ENCODE data around the gene PPP1R36.

Gene PPP1R36

DNA sequence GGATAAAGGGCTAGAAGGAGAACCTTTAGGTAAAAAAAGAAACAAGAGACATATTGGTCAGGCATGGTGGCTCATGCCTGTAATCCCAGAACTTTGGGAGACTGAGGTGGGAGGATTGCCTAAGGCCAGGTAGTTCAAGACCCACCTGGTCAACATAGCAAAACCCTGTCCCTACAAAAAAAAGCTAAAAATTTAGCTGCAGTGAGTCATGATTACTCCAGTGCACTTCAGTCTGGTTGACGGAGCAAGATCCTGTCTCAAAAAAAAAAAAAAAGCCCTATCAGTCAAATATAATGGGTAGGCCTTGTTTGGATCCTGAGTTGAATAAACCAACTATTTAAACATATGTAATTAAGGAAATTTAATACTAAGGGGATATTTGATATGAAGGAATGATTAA lies 54.2 kb downstream of the PPP1R36 start:
- no peak for TF ChIP-seq TAF1 (IDR thresholded peaks at IDR 0.05; ENCODE audit: borderline replicate concordance, insufficient read depth, low read length)
- no peak for TF ChIP-seq POLR2AphosphoS5 (IDR thresholded peaks at IDR 0.05; ENCODE audit: low read depth, low read length)
- no peak for TF ChIP-seq SIN3A (IDR thresholded peaks at IDR 0.05; ENCODE audit: borderline replicate concordance, insufficient read depth, low read length)
- TF ChIP-seq FOXP2 (optimal IDR thresholded peaks at IDR 0.05; ENCODE audit: borderline replicate concordance, extremely low read depth, extremely low read length, insufficient read depth) = no peak
- TF ChIP-seq, protein P1, sequence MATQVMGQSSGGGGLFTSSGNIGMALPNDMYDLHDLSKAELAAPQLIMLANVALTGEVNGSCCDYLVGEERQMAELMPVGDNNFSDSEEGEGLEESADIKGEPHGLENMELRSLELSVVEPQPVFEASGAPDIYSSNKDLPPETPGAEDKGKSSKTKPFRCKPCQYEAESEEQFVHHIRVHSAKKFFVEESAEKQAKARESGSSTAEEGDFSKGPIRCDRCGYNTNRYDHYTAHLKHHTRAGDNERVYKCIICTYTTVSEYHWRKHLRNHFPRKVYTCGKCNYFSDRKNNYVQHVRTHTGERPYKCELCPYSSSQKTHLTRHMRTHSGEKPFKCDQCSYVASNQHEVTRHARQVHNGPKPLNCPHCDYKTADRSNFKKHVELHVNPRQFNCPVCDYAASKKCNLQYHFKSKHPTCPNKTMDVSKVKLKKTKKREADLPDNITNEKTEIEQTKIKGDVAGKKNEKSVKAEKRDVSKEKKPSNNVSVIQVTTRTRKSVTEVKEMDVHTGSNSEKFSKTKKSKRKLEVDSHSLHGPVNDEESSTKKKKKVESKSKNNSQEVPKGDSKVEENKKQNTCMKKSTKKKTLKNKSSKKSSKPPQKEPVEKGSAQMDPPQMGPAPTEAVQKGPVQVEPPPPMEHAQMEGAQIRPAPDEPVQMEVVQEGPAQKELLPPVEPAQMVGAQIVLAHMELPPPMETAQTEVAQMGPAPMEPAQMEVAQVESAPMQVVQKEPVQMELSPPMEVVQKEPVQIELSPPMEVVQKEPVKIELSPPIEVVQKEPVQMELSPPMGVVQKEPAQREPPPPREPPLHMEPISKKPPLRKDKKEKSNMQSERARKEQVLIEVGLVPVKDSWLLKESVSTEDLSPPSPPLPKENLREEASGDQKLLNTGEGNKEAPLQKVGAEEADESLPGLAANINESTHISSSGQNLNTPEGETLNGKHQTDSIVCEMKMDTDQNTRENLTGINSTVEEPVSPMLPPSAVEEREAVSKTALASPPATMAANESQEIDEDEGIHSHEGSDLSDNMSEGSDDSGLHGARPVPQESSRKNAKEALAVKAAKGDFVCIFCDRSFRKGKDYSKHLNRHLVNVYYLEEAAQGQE (IDR thresholded peaks at IDR 0.05; ENCODE audit: insufficient read depth in 1 of 2, low read depth in 2 of 2, low read length in 2 of 2) = no peak

DNA sequence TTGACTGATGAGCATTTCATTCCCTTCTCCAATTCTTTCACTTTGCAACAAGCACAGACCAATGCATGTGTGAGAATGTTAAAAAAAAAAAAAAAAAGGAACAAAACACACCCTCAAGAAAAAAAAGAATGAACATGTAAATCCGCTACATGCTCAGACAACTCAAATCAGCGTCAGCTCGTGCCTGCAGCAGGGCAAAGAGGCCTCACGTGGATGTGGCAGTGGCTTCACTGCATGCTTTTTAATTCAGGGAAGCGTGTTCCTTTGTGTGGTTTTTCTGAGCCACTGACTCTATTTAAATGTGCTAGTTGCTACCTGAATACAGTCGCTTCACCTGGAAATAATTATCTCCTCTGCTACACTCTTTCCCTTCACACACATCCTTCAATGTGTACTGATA lies 55.1 kb downstream of the PPP1R36 start:
- TF ChIP-seq FOXP2 (optimal IDR thresholded peaks at IDR 0.05; ENCODE audit: borderline replicate concordance, extremely low read depth, extremely low read length, insufficient read depth) = no peak
- no peak for TF ChIP-seq POLR2AphosphoS5 (IDR thresholded peaks at IDR 0.05; ENCODE audit: low read depth, low read length)
- TF ChIP-seq TAF1 (IDR thresholded peaks at IDR 0.05; ENCODE audit: borderline replicate concordance, insufficient read depth, low read length) = no peak
- TF ChIP-seq, protein P1 (IDR thresholded peaks at IDR 0.05; ENCODE audit: insufficient read depth in 1 of 2, low read depth in 2 of 2, low read length in 2 of 2) = no peak
- no peak for TF ChIP-seq SIN3A (IDR thresholded peaks at IDR 0.05; ENCODE audit: borderline replicate concordance, insufficient read depth, low read length)

DNA sequence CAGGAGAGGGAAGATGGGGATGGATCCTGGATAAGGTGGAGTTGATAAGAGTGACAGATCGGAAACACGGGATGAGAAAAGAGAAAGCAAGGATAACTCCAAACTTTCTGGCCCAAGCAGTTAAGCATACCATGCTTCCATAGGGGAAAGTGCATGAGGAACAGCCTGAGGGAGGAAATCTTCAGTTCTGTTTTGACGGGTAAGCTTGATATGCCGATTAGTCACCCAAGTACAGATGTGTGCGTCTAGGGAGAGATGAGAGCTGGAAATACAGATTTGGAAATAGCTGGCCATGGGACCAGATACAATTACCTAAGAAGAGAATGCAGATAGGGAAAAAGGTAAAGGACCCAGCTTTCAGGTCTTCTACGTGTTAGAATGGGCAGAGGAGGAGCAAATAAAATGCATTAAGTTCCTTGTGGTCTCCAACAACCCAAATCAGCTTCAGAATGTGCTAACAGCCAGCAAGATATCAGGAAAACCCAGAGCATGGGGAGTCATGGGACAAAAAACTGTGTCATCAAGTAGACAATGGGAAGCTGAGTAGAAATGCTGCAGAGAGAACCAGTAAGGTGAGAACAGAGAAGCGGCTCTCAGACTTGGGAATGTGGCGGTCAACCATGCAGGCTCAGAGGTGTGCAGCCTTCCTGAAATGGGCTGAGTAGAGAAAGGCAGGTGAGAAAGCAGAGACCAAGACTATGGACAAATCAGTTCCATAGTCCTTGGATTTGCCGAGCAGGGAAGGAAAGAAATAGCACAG lies 56.3 kb downstream of the PPP1R36 start:
- TF ChIP-seq FOXP2 (optimal IDR thresholded peaks at IDR 0.05; ENCODE audit: borderline replicate concordance, extremely low read depth, extremely low read length, insufficient read depth) (no peak), POLR2AphosphoS5 (IDR thresholded peaks at IDR 0.05; ENCODE audit: low read depth, low read length) (no peak), TAF1 (IDR thresholded peaks at IDR 0.05; ENCODE audit: borderline replicate concordance, insufficient read depth, low read length) (no peak), SIN3A (IDR thresholded peaks at IDR 0.05; ENCODE audit: borderline replicate concordance, insufficient read depth, low read length) (no peak)
- TF ChIP-seq, protein P1 (IDR thresholded peaks at IDR 0.05; ENCODE audit: insufficient read depth in 1 of 2, low read depth in 2 of 2, low read length in 2 of 2) = no peak

DNA sequence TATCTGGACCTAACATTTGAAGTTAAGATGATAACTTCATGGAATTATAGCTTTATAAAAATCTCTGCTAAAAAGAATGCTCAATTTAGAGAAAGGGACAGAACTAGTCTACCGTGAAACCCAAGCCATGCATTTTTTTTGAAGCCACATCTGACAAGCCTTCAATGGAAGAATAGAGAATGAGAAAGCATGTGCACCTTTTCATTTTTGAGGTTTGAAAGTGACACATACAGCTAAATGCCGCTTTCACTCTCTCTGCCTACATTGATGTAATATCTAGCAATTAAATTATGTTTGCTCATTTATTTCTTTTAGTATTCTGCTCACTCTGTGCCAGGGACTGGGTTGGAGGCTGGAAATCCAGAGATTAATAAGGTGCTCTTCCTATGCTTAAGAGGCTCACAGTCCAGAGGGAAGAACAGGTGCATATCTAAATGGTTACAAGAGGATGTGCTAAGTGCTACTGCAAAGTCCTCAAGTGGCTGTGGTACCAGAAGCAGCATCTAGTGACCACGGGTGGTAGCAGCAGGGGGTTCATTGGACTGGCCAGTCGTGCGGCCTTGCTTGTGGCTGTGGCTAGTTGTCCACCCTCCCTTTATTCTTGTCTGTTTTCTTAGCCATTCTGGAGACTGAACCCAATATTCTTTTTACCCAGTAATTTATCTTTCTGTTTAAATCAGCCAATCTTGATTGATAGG lies 60.4 kb downstream of the PPP1R36 start:
- TF ChIP-seq FOXP2 (optimal IDR thresholded peaks at IDR 0.05; ENCODE audit: borderline replicate concordance, extremely low read depth, extremely low read length, insufficient read depth) = no peak
- no peak for TF ChIP-seq POLR2AphosphoS5 (IDR thresholded peaks at IDR 0.05; ENCODE audit: low read depth, low read length)
- no peak for TF ChIP-seq TAF1 (IDR thresholded peaks at IDR 0.05; ENCODE audit: borderline replicate concordance, insufficient read depth, low read length)
- TF ChIP-seq SIN3A (IDR thresholded peaks at IDR 0.05; ENCODE audit: borderline replicate concordance, insufficient read depth, low read length) = no peak
- TF ChIP-seq, protein P1 (IDR thresholded peaks at IDR 0.05; ENCODE audit: insufficient read depth in 1 of 2, low read depth in 2 of 2, low read length in 2 of 2) = no peak
